Erythroblast (primary cell): Measurements from ENCODE around the gene ZNF618.

Experiments used
- GATA1 ChIP-seq: IDR thresholded peaks from 2 replicates; pipeline ENCODE4 v1.6.1; 2011; ENCODE audit warnings: low read depth, mild to moderate bottlenecking, control low read depth, low read length, moderate library complexity
- POLR2A ChIP-seq: IDR thresholded peaks from 2 replicates; pipeline ENCODE4 v1.6.1; 2011; ENCODE audit warnings: mild to moderate bottlenecking, low read length

GRCh38 chr9:114027863-114028465 lies 151.9 kb downstream of the ZNF618 start:
- TF ChIP-seq POLR2A (no peak), GATA1 (no peak)
